ENCODE data around the gene NOTO.

The NOTO gene

GRCh38 chr2:73258913-73259215 lies 56.5 kb downstream of the NOTO start:
- DNase-seq, result no peak

GRCh38 chr2:73259276-73259675 lies 56.9 kb downstream of the NOTO start:
- DNase-seq, result no peak

- DNase-seq, result no peak
Observed at GRCh38 chr2:73259704-73260337, 57.4 kb downstream of the NOTO start.

GRCh38 chr2:73260338-73260984 lies 58.1 kb downstream of the NOTO start:
- DNase-seq, result peak; percentile 20 to 35
